HG03457 (cell line): Measurements from ENCODE around the gene MAP1LC3C.

Experiments used
- ATAC-seq: cut with Tn5 transposase; IDR thresholded peaks from one replicate; pipeline ENCODE4 v1.9.1; 2021; ENCODE audit warnings: moderate number of reproducible peaks; ENCODE audit not compliant: unreplicated experiment

MAP1LC3C gene

GRCh38 chr1:241999026-241999425 is at the start of gene MAP1LC3C:
Gene MAP1LC3C (minus strand): TSS chr1:241999098. CDS start chr1:241999008, 90 bp downstream.
- ATAC-seq, result no peak

GRCh38 chr1:242043165-242043564 is 44.3 kb upstream of the MAP1LC3C start:
- no peak for ATAC-seq

- no peak for ATAC-seq
Observed at GRCh38 chr1:242034392-242034791, 35.5 kb upstream of the MAP1LC3C start.

- no peak for ATAC-seq
Observed at GRCh38 chr1:242033447-242033846, 34.5 kb upstream of the MAP1LC3C start.

- ATAC-seq, result no peak
Observed at GRCh38 chr1:242030071-242030470, 31.2 kb upstream of the MAP1LC3C start.

GRCh38 chr1:242025681-242026080 is 26.8 kb upstream of the MAP1LC3C start:
- ATAC-seq, result no peak

GRCh38 chr1:242023805-242024204 is 24.9 kb upstream of the MAP1LC3C start:
- ATAC-seq, result no peak

GRCh38 chr1:242019018-242019417 is 20.1 kb upstream of the MAP1LC3C start:
- ATAC-seq, result no peak

GRCh38 chr1:242017580-242018233 is 18.8 kb upstream of the MAP1LC3C start:
- no peak for ATAC-seq

- ATAC-seq, result no peak
Observed at GRCh38 chr1:242016479-242016878, 17.6 kb upstream of the MAP1LC3C start.

- ATAC-seq, result no peak
Observed at GRCh38 chr1:242011894-242012660, 13.2 kb upstream of the MAP1LC3C start.

GRCh38 chr1:242008826-242009495 is 10.1 kb upstream of the MAP1LC3C start:
- no peak for ATAC-seq

- no peak for ATAC-seq
Observed at GRCh38 chr1:242006976-242007375, 8.1 kb upstream of the MAP1LC3C start.

GRCh38 chr1:242005866-242006535 is 7.1 kb upstream of the MAP1LC3C start:
- no peak for ATAC-seq

- ATAC-seq, result no peak
Observed at GRCh38 chr1:242004751-242005495, 6.0 kb upstream of the MAP1LC3C start.

GRCh38 chr1:242002510-242002909 is 3.6 kb upstream of the MAP1LC3C start:
- ATAC-seq, result no peak

GRCh38 chr1:242002072-242002471 is 3.2 kb upstream of the MAP1LC3C start:
- no peak for ATAC-seq

- no peak for ATAC-seq
Observed at GRCh38 chr1:242000434-242000833, 1.5 kb upstream of the MAP1LC3C start.

- peak; percentile 76 for ATAC-seq
Observed at GRCh38 chr1:241998412-241998921, 431 bp downstream of the MAP1LC3C start.

- ATAC-seq, result no peak
Observed at GRCh38 chr1:241997401-241997998, 1.4 kb downstream of the MAP1LC3C start.
